GM23338 (cell line): Measurements from ENCODE around the gene ZBTB39. TPM values are rescaled to one million over a fixed set of nuclear protein-coding genes. Genes with fewer than 3 reads are reported as not detected.

Source experiments
- ATAC-seq: fragments of 200-7000 bp; cut with Tn5 transposase; 3 replicates; pipeline ENCODE4 v1.9.1; 2020
- DNase-seq: peaks from one replicate; pipeline ENCODE4 v3.0.0-alpha.2; 2015; ENCODE audit warnings: low spot score
- H2AFZ ChIP-seq: fragments of 200-600 bp; sonication (generic); 2 replicates; pipeline ENCODE4 v1.8.0; 2016; ENCODE audit warnings: antibody characterized with exemption, mild to moderate bottlenecking, moderate library complexity
- H3F3A ChIP-seq: fragments of 200-600 bp; sonication (generic); replicated peaks from 2 replicates; pipeline ENCODE4 v1.8.0; 2017; ENCODE audit warnings: antibody characterized with exemption, mixed run types, low read depth
- H3K27ac ChIP-seq: fragments of 200-600 bp; sonication (generic); 2 replicates; pipeline ENCODE4 v1.6.1; 2016; ENCODE audit warnings: low read depth
- H3K27me3 ChIP-seq: fragments of 200-600 bp; sonication (generic); 2 replicates; pipeline ENCODE4 v1.8.0; 2016; ENCODE audit warnings: mild to moderate bottlenecking, mixed run types, moderate library complexity; ENCODE audit not compliant: insufficient read depth
- H3K36me3 ChIP-seq: fragments of 200-600 bp; sonication (generic); 2 replicates; pipeline ENCODE4 v1.8.0; 2016; ENCODE audit warnings: mild to moderate bottlenecking; ENCODE audit not compliant: insufficient read depth
- H3K4me1 ChIP-seq: fragments of 200-600 bp; sonication (generic); 2 replicates; pipeline ENCODE4 v1.8.0; 2016; ENCODE audit warnings: mild to moderate bottlenecking, moderate library complexity; ENCODE audit not compliant: insufficient read depth
- H3K4me2 ChIP-seq: fragments of 200-600 bp; sonication (generic); 2 replicates; pipeline ENCODE4 v1.7.1; 2017; ENCODE audit warnings: mixed run types
- H3K4me3 ChIP-seq: fragments of 200-600 bp; sonication (generic); 2 replicates; pipeline ENCODE4 v1.6.1; 2016; ENCODE audit warnings: mixed run types
- H3K79me2 ChIP-seq: fragments of 200-600 bp; sonication (generic); replicated peaks from 2 replicates; pipeline ENCODE4 v1.8.0; 2017; ENCODE audit warnings: mild to moderate bottlenecking; ENCODE audit not compliant: insufficient read depth
- H3K9me2 ChIP-seq: fragments of 200-600 bp; sonication (generic); 2 replicates; pipeline ENCODE4 v1.8.0; 2017; ENCODE audit not compliant: insufficient read depth
- H4K20me1 ChIP-seq: fragments of 200-600 bp; sonication (generic); replicated peaks from 2 replicates; pipeline ENCODE4 v1.8.0; 2017; ENCODE audit warnings: mild to moderate bottlenecking; ENCODE audit not compliant: insufficient read depth
- H3K27ac Mint-ChIP-seq: 2 replicates; pipeline ENCODE4 v1.8.0; 2020; ENCODE audit warnings: inconsistent platforms, mild to moderate bottlenecking, moderate library complexity, mixed read lengths
- H3K27me3 Mint-ChIP-seq: 3 replicates; pipeline ENCODE4 v1.8.0; 2022; ENCODE audit warnings: low read depth, mild to moderate bottlenecking, moderate library complexity, mixed read lengths, inconsistent platforms; ENCODE audit not compliant: insufficient read depth, poor library complexity
- H3K36me3 Mint-ChIP-seq: 3 replicates; pipeline ENCODE4 v1.8.0; 2021; ENCODE audit warnings: low read depth, mild to moderate bottlenecking, inconsistent platforms, moderate library complexity, mixed read lengths
- H3K4me1 Mint-ChIP-seq: 3 replicates; pipeline ENCODE4 v1.8.0; 2020; ENCODE audit warnings: mild to moderate bottlenecking, inconsistent platforms, mixed read lengths
- H3K4me3 Mint-ChIP-seq: 3 replicates; pipeline ENCODE4 v1.8.0; 2021; ENCODE audit warnings: moderate library complexity, mild to moderate bottlenecking, inconsistent platforms, mixed read lengths
- H3K9me3 Mint-ChIP-seq: 3 replicates; pipeline ENCODE4 v1.8.0; 2020; ENCODE audit warnings: moderate library complexity, mild to moderate bottlenecking, inconsistent platforms, mixed read lengths
- CREB1 ChIP-seq: fragments of 250-450 bp; sonication (Bioruptor Pico); IDR thresholded peaks from 2 replicates; pipeline ENCODE4 v1.5.0; 2020; ENCODE audit warnings: low read depth, mild to moderate bottlenecking, moderate library complexity
- EZH2 ChIP-seq: fragments of 200-600 bp; sonication (generic); IDR thresholded peaks from one replicate; pipeline ENCODE4 v1.8.0; 2017; ENCODE audit warnings: antibody characterized with exemption, mild to moderate bottlenecking, low read depth; ENCODE audit not compliant: unreplicated experiment
- NANOG ChIP-seq: IDR thresholded peaks from 2 replicates; pipeline ENCODE4 v1.6.1; 2016; ENCODE audit warnings: antibody characterized with exemption, borderline replicate concordance
- POLR2AphosphoS5 ChIP-seq: IDR thresholded peaks from 2 replicates; pipeline ENCODE4 v1.6.1; 2016; ENCODE audit warnings: antibody characterized with exemption, low read depth
- ZNF114 ChIP-seq: fragments of 250-450 bp; sonication (Bioruptor Pico); IDR thresholded peaks from 2 replicates; pipeline ENCODE4 v1.5.0; 2020; ENCODE audit warnings: mild to moderate bottlenecking, moderate library complexity
- ZNF331 ChIP-seq: fragments of 250-450 bp; sonication (Bioruptor Pico); IDR thresholded peaks from 2 replicates; pipeline ENCODE4 v1.5.0; 2020; ENCODE audit warnings: low read depth, mild to moderate bottlenecking, moderate library complexity
- polyA plus RNA-seq: library from polyadenylated mRNA; unstranded; fragments of >200 nt; fragmentation: Nextera tagmentation; extraction: Ambion mirVana; gene quantifications from 2 replicates; pipeline ENCODE4 v1.2.1, GENCODE V29; 2016
- total RNA-seq: library from RNA; depleted of rRNA; stranded (reverse); fragments of >200 nt; shearing (Covaris generic); gene quantifications from 2 replicates; pipeline ENCODE4 v1.2.3, GENCODE V29; 2014
- TF ChIP-seq, protein P1 (sequence below): IDR thresholded peaks from one replicate; pipeline ENCODE4 v1.6.1; 2018; ENCODE audit warnings: antibody characterized with exemption; ENCODE audit not compliant: unreplicated experiment
- TF ChIP-seq, protein P2 (sequence below): fragments of 250-450 bp; sonication (Bioruptor Pico); IDR thresholded peaks from 2 replicates; pipeline ENCODE4 v1.5.0; 2020; ENCODE audit warnings: mild to moderate bottlenecking, moderate library complexity
- TF ChIP-seq, protein P3 (sequence below), 2 experiments: fragments of 200-600 bp in 1 of 2; sonication (generic) in 1 of 2; conservative IDR thresholded peaks; 2 replicates each; pipeline versions ENCODE4 v1.5.1 to v1.6.1; 2016 to 2017; ENCODE audit warnings: antibody characterized with exemption in 2 of 2, low read depth in 2 of 2, mild to moderate bottlenecking in 2 of 2, moderate library complexity in 1 of 2
- TF ChIP-seq, protein P4 (sequence below): IDR thresholded peaks from 2 replicates; pipeline ENCODE4 v1.6.1; 2016; ENCODE audit warnings: antibody characterized with exemption

Gene ZBTB39
- total and polyA plus RNA-seq, 2 experiments from 2014 or later: 6.6 to 26.7 TPM

DNA sequence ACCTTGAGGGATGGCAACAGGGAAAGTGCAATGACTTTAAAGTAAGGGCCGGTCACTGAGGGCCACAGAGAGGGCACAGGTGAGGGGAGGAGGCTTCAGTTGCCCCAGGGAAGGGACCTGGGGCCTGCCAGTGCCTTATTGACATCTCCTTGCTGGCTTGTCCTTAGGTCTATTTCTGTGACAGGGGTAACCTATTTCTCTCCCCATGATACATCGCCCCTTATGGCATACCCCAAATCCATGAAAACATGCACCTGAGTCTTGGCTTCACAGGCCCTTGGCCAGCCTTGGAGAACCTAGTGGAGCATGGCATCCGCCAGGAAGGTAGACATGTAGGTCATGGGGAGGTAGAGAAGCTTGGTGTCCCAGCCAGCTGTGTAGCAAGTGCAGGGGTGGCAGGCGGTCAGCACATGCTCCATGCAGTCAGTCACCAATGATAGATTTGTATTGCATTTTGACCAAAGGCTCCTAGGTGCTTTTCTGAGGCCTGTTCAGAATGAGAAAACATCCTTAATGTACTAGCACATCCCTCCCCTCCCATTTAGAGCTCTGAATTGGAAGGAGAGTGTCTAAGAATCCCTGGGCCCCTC is 25.3 kb downstream of the ZBTB39 start:
- Histone ChIP-seq H3F3A (no peaks in the 10 kb centered on the region), H3K79me2 (no peaks in the 10 kb centered on the region), H3K27ac (no peak overlapping the region), H3K4me2 (no peak overlapping the region), H2AFZ (no peak overlapping the region), H4K20me1 (no peaks in the 10 kb centered on the region), H3K4me1 (no peaks in the 10 kb centered on the region), H3K36me3 (no peaks in the 10 kb centered on the region), H3K9me2 (peaks cover 17% of the 10 kb centered on the region), H3K4me3 (no peak overlapping the region), H3K27me3 (no peaks in the 10 kb centered on the region)
- Mint-ChIP-seq H3K4me3 (no peak overlapping the region), H3K27me3 (peaks cover 12% of the 10 kb centered on the region), H3K4me1 (no peaks in the 10 kb centered on the region; the same call in 2 of the 3 replicates), H3K27ac (no peak overlapping the region), H3K36me3 (peaks cover 5% of the 10 kb centered on the region; the same call in 1 of the 3 replicates), H3K9me3 (0 out of 3 replicates have a peak, but pooled peaks cover 2% of the 10 kb centered on the region)
- TF ChIP-seq POLR2AphosphoS5 (no peak), CREB1 (CRISPR knock-in tag) (no peak), ZNF331 (CRISPR knock-in tag) (no peak), EZH2 (no peak), ZNF114 (CRISPR knock-in tag) (no peak), NANOG (no peak)
- TF ChIP-seq, protein P1, sequence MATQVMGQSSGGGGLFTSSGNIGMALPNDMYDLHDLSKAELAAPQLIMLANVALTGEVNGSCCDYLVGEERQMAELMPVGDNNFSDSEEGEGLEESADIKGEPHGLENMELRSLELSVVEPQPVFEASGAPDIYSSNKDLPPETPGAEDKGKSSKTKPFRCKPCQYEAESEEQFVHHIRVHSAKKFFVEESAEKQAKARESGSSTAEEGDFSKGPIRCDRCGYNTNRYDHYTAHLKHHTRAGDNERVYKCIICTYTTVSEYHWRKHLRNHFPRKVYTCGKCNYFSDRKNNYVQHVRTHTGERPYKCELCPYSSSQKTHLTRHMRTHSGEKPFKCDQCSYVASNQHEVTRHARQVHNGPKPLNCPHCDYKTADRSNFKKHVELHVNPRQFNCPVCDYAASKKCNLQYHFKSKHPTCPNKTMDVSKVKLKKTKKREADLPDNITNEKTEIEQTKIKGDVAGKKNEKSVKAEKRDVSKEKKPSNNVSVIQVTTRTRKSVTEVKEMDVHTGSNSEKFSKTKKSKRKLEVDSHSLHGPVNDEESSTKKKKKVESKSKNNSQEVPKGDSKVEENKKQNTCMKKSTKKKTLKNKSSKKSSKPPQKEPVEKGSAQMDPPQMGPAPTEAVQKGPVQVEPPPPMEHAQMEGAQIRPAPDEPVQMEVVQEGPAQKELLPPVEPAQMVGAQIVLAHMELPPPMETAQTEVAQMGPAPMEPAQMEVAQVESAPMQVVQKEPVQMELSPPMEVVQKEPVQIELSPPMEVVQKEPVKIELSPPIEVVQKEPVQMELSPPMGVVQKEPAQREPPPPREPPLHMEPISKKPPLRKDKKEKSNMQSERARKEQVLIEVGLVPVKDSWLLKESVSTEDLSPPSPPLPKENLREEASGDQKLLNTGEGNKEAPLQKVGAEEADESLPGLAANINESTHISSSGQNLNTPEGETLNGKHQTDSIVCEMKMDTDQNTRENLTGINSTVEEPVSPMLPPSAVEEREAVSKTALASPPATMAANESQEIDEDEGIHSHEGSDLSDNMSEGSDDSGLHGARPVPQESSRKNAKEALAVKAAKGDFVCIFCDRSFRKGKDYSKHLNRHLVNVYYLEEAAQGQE: no peak
- TF ChIP-seq, protein P2, sequence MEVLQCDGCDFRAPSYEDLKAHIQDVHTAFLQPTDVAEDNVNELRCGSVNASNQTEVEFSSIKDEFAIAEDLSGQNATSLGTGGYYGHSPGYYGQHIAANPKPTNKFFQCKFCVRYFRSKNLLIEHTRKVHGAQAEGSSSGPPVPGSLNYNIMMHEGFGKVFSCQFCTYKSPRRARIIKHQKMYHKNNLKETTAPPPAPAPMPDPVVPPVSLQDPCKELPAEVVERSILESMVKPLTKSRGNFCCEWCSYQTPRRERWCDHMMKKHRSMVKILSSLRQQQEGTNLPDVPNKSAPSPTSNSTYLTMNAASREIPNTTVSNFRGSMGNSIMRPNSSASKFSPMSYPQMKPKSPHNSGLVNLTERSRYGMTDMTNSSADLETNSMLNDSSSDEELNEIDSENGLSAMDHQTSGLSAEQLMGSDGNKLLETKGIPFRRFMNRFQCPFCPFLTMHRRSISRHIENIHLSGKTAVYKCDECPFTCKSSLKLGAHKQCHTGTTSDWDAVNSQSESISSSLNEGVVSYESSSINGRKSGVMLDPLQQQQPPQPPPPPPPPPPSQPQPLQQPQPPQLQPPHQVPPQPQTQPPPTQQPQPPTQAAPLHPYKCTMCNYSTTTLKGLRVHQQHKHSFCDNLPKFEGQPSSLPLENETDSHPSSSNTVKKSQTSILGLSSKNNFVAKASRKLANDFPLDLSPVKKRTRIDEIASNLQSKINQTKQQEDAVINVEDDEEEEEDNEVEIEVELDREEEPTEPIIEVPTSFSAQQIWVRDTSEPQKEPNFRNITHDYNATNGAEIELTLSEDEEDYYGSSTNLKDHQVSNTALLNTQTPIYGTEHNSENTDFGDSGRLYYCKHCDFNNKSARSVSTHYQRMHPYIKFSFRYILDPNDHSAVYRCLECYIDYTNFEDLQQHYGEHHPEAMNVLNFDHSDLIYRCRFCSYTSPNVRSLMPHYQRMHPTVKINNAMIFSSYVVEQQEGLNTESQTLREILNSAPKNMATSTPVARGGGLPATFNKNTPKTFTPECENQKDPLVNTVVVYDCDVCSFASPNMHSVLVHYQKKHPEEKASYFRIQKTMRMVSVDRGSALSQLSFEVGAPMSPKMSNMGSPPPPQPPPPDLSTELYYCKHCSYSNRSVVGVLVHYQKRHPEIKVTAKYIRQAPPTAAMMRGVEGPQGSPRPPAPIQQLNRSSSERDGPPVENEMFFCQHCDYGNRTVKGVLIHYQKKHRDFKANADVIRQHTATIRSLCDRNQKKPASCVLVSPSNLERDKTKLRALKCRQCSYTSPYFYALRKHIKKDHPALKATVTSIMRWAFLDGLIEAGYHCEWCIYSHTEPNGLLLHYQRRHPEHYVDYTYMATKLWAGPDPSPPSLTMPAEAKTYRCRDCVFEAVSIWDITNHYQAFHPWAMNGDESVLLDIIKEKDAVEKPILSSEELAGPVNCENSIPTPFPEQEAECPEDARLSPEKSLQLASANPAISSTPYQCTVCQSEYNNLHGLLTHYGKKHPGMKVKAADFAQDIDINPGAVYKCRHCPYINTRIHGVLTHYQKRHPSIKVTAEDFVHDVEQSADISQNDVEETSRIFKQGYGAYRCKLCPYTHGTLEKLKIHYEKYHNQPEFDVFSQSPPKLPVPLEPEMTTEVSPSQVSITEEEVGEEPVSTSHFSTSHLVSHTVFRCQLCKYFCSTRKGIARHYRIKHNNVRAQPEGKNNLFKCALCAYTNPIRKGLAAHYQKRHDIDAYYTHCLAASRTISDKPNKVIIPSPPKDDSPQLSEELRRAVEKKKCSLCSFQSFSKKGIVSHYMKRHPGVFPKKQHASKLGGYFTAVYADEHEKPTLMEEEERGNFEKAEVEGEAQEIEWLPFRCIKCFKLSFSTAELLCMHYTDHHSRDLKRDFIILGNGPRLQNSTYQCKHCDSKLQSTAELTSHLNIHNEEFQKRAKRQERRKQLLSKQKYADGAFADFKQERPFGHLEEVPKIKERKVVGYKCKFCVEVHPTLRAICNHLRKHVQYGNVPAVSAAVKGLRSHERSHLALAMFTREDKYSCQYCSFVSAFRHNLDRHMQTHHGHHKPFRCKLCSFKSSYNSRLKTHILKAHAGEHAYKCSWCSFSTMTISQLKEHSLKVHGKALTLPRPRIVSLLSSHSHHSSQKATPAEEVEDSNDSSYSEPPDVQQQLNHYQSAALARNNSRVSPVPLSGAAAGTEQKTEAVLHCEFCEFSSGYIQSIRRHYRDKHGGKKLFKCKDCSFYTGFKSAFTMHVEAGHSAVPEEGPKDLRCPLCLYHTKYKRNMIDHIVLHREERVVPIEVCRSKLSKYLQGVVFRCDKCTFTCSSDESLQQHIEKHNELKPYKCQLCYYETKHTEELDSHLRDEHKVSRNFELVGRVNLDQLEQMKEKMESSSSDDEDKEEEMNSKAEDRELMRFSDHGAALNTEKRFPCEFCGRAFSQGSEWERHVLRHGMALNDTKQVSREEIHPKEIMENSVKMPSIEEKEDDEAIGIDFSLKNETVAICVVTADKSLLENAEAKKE: no peak
- TF ChIP-seq, protein P3, sequence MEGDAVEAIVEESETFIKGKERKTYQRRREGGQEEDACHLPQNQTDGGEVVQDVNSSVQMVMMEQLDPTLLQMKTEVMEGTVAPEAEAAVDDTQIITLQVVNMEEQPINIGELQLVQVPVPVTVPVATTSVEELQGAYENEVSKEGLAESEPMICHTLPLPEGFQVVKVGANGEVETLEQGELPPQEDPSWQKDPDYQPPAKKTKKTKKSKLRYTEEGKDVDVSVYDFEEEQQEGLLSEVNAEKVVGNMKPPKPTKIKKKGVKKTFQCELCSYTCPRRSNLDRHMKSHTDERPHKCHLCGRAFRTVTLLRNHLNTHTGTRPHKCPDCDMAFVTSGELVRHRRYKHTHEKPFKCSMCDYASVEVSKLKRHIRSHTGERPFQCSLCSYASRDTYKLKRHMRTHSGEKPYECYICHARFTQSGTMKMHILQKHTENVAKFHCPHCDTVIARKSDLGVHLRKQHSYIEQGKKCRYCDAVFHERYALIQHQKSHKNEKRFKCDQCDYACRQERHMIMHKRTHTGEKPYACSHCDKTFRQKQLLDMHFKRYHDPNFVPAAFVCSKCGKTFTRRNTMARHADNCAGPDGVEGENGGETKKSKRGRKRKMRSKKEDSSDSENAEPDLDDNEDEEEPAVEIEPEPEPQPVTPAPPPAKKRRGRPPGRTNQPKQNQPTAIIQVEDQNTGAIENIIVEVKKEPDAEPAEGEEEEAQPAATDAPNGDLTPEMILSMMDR (conservative IDR thresholded peaks at IDR 0.05; ENCODE audit: low read depth in 2 of 2): no peak
- TF ChIP-seq, protein P4, sequence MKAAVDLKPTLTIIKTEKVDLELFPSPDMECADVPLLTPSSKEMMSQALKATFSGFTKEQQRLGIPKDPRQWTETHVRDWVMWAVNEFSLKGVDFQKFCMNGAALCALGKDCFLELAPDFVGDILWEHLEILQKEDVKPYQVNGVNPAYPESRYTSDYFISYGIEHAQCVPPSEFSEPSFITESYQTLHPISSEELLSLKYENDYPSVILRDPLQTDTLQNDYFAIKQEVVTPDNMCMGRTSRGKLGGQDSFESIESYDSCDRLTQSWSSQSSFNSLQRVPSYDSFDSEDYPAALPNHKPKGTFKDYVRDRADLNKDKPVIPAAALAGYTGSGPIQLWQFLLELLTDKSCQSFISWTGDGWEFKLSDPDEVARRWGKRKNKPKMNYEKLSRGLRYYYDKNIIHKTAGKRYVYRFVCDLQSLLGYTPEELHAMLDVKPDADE: no peak
- ATAC-seq (no peak), DNase-seq (no peak)
